NCI-H510A (cell line): ENCODE data around the gene CFAP99.
"Not testable (repeated sequence)": the region's sequence is repeated elsewhere in the genome, so short reads cannot be mapped to it uniquely, and the experiment has no call there.

Experiments used
- DNase-seq: peaks from one replicate; lab custom pipeline; 2025; lab: John Stamatoyannopoulos, UW

Gene CFAP99

GRCh38 chr4:2429945-2430757 is 11.4 kb downstream of the CFAP99 start:
- DNase-seq: not testable (repeated sequence)

- DNase-seq: no peak
These were observed 13.2 kb downstream of the CFAP99 start for GRCh38 chr4:2432004-2432403.

- no peak for DNase-seq
These were observed 14.3 kb downstream of the CFAP99 start for GRCh38 chr4:2432991-2433530.

- no peak for DNase-seq
These were observed 15.0 kb downstream of the CFAP99 start for GRCh38 chr4:2433609-2434350.

GRCh38 chr4:2434420-2434819 is 15.7 kb downstream of the CFAP99 start:
- no peak for DNase-seq

- no peak for DNase-seq
These were observed 17.5 kb downstream of the CFAP99 start for GRCh38 chr4:2436301-2436700.

- DNase-seq: no peak
These were observed 18.2 kb downstream of the CFAP99 start for GRCh38 chr4:2436761-2437474.

GRCh38 chr4:2437475-2438215 is 18.9 kb downstream of the CFAP99 start:
- no peak for DNase-seq

GRCh38 chr4:2438822-2439718 is 20.3 kb downstream of the CFAP99 start:
- no peak for DNase-seq

- peak; percentile 38 for DNase-seq
These were observed 22.8 kb downstream of the CFAP99 start for GRCh38 chr4:2441393-2442174.

- no peak for DNase-seq
These were observed 23.6 kb downstream of the CFAP99 start for GRCh38 chr4:2442175-2442993.

- no peak for DNase-seq
These were observed 24.4 kb downstream of the CFAP99 start for GRCh38 chr4:2443061-2443730.

GRCh38 chr4:2443956-2444740 is 25.4 kb downstream of the CFAP99 start:
- no peak for DNase-seq

GRCh38 chr4:2445130-2445529 is 26.4 kb downstream of the CFAP99 start:
- no peak for DNase-seq

- no peak for DNase-seq
These were observed 26.8 kb downstream of the CFAP99 start for GRCh38 chr4:2445571-2445970.

GRCh38 chr4:2446656-2447564 is 28.2 kb downstream of the CFAP99 start:
- no peak for DNase-seq

- no peak for DNase-seq
These were observed 29.8 kb downstream of the CFAP99 start for GRCh38 chr4:2448589-2448988.
